Measurements from ENCODE around the gene RAET1G. TPM values are rescaled to one million over a fixed set of nuclear protein-coding genes. Genes with fewer than 3 reads are reported as not detected.

RAET1G gene
- total and polyA plus RNA-seq, 2 donors (not counting 1 experiment from before 2014, with no cell fraction given), result not detected

DNA sequence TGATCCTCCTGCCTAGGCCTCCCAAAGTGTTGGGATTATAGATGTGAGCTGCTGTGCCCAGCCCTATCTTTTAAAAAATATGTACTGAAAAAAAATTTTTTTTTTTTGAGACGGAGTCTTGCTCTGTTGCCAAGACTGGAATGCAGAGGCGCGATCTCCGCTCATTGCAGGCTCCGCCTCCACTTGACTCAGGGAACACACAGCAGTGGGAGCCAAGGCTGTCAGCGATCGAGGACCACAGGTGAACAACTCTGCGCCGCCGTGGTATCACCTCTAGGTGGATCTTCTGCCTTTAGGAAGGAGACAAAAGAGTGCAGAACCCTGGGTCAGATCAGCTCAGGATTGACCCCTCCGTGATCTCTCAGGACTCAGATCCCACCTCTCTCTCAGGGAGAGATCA is 38.7 kb downstream of the RAET1G start:
- DNase-seq (no peak), ATAC-seq (ENCODE audit: low read depth) (no peak)
- no peak overlapping the region for H2AFZ ChIP-seq (ENCODE audit: insufficient read depth, low read depth, low read length, poor library complexity, severe bottlenecking)
- no peaks in the 10 kb centered on the region for H3K9me3 ChIP-seq (ENCODE audit: control extremely low read depth in 1 of 3, control insufficient read depth in 2 of 3, insufficient read depth in 1 of 3, low read length in 2 of 3)
- no peaks in the 10 kb centered on the region for H4K20me1 ChIP-seq (ENCODE audit: control insufficient read depth, insufficient read depth, low read length, poor library complexity, severe bottlenecking)
- H3K27me3 Mint-ChIP-seq, result peaks cover 64% of the 10 kb centered on the region
- no peaks in the 10 kb centered on the region for H3K4me1 ChIP-seq (ENCODE audit: control insufficient read depth in 2 of 2, insufficient read depth in 2 of 2, low read length in 2 of 2)
- H3K36me3 ChIP-seq (replicated peaks in 1 of 2; ENCODE audit: control extremely low read depth in 1 of 2, control insufficient read depth in 1 of 2, extremely low read depth in 1 of 2, insufficient read depth in 2 of 2, low read length in 1 of 2), result no peaks in the 10 kb centered on the region
- H3K4me3 ChIP-seq (ENCODE audit: control extremely low read depth in 1 of 5, extremely low read depth in 1 of 5, insufficient read depth in 1 of 5, low read depth in 2 of 5, low read length in 4 of 5), result no peak overlapping the region
- intact Hi-C loops (cut with micrococcal nuclease), result no loop called here
- ChIA-PET CTCF (no interaction called here), POLR2A (no interaction called here)
- H3K4me1 Mint-ChIP-seq, result no peaks in the 10 kb centered on the region
- no peak overlapping the region for H3K27ac Mint-ChIP-seq
- peaks cover 0 to 9% (median 0%) of the 10 kb centered on the region in 4 experiments for H3K27me3 ChIP-seq (replicated peaks in 1 of 4; ENCODE audit: control extremely low read depth in 1 of 4, control insufficient read depth in 3 of 4, insufficient read depth in 4 of 4, low read length in 3 of 4)
- no peak overlapping the region for H3K9ac ChIP-seq (ENCODE audit: low read length)
- no peaks in the 10 kb centered on the region for H3K9me3 Mint-ChIP-seq (ENCODE audit: insufficient read depth)
- no peak overlapping the region for H3K4me2 ChIP-seq (replicated peaks; ENCODE audit: low read depth, low read length, poor library complexity, severe bottlenecking)
- no peak overlapping the region for H3K4me3 Mint-ChIP-seq
- TF ChIP-seq, protein P1, sequence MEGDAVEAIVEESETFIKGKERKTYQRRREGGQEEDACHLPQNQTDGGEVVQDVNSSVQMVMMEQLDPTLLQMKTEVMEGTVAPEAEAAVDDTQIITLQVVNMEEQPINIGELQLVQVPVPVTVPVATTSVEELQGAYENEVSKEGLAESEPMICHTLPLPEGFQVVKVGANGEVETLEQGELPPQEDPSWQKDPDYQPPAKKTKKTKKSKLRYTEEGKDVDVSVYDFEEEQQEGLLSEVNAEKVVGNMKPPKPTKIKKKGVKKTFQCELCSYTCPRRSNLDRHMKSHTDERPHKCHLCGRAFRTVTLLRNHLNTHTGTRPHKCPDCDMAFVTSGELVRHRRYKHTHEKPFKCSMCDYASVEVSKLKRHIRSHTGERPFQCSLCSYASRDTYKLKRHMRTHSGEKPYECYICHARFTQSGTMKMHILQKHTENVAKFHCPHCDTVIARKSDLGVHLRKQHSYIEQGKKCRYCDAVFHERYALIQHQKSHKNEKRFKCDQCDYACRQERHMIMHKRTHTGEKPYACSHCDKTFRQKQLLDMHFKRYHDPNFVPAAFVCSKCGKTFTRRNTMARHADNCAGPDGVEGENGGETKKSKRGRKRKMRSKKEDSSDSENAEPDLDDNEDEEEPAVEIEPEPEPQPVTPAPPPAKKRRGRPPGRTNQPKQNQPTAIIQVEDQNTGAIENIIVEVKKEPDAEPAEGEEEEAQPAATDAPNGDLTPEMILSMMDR (IDR thresholded peaks at IDR 0.05), result no peak
- TF ChIP-seq EZH2 (IDR thresholded peaks at IDR 0.05; ENCODE audit: borderline replicate concordance, insufficient read depth, low read depth, low read length, poor library complexity, severe bottlenecking), result no peak
- H3K27ac ChIP-seq (ENCODE audit: low read length in 2 of 2), result no peak overlapping the region
- no peaks in the 10 kb centered on the region for H3K79me2 ChIP-seq (ENCODE audit: control insufficient read depth, insufficient read depth, low read length)
- 84% methylated on average over 11 of the region's 11 CpGs for WGBS (ENCODE audit: insufficient coverage)

DNA sequence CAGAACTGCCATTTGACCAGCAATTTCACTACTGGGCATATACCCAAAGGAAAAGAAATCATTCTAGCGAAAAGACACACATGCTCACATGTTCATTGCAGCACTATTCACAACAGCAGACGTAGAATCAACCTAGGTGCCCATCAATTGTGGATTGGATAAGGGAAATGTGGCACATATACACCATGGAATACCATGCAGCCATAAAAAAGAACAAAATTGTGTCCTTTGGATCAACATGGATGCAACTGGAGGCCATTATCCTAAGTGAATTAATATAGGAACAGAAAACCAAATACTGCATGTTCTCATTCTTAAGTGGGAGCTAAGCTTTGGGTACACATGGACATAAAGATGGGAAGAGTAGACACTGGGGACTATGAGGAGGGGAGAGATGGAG is 41.1 kb downstream of the RAET1G start:
- Histone ChIP-seq H3K4me2 (replicated peaks; ENCODE audit: low read depth, low read length, poor library complexity, severe bottlenecking) (no peak overlapping the region), H2AFZ (ENCODE audit: insufficient read depth, low read depth, low read length, poor library complexity, severe bottlenecking) (no peak overlapping the region), H3K9ac (ENCODE audit: low read length) (no peak overlapping the region), H3K27me3 (replicated peaks in 1 of 4; ENCODE audit: control extremely low read depth in 1 of 4, control insufficient read depth in 3 of 4, insufficient read depth in 4 of 4, low read length in 3 of 4) (peaks cover 0 to 22% (median 2%) of the 10 kb centered on the region in 4 experiments), H3K4me1 (ENCODE audit: control insufficient read depth in 2 of 2, insufficient read depth in 2 of 2, low read length in 2 of 2) (no peaks in the 10 kb centered on the region), H3K9me3 (ENCODE audit: control extremely low read depth in 1 of 3, control insufficient read depth in 2 of 3, insufficient read depth in 1 of 3, low read length in 2 of 3) (peaks cover 0 to under 1% (median 0%) of the 10 kb centered on the region in 3 donors), H4K20me1 (ENCODE audit: control insufficient read depth, insufficient read depth, low read length, poor library complexity, severe bottlenecking) (no peaks in the 10 kb centered on the region), H3K36me3 (replicated peaks in 1 of 2; ENCODE audit: control extremely low read depth in 1 of 2, control insufficient read depth in 1 of 2, extremely low read depth in 1 of 2, insufficient read depth in 2 of 2, low read length in 1 of 2) (no peaks in the 10 kb centered on the region), H3K4me3 (ENCODE audit: control extremely low read depth in 1 of 5, extremely low read depth in 1 of 5, insufficient read depth in 1 of 5, low read depth in 2 of 5, low read length in 4 of 5) (no peak overlapping the region), H3K27ac (ENCODE audit: low read length in 2 of 2) (no peak overlapping the region), H3K79me2 (ENCODE audit: control insufficient read depth, insufficient read depth, low read length) (no peaks in the 10 kb centered on the region)
- Mint-ChIP-seq H3K27ac (no peak overlapping the region), H3K4me1 (no peaks in the 10 kb centered on the region), H3K27me3 (peaks cover 70% of the 10 kb centered on the region), H3K9me3 (ENCODE audit: insufficient read depth) (no peaks in the 10 kb centered on the region), H3K4me3 (no peak overlapping the region)
- intact Hi-C loops (cut with micrococcal nuclease), result no loop called here
- no CpG with 5 or more reads among the region's 2 CpGs for WGBS (ENCODE audit: insufficient coverage)
- CTCF ChIA-PET, result no interaction called here
- DNase-seq (no peak), ATAC-seq (ENCODE audit: low read depth) (no peak)
- POLR2A ChIA-PET, result no interaction called here
- TF ChIP-seq EZH2 (IDR thresholded peaks at IDR 0.05; ENCODE audit: borderline replicate concordance, insufficient read depth, low read depth, low read length, poor library complexity, severe bottlenecking), result no peak
- TF ChIP-seq, protein P1 (IDR thresholded peaks at IDR 0.05), result no peak

All from B cell (primary cell).